Stimulated activated CD4-positive, alpha-beta T cell treated with anti-CD3 and anti-CD28 coated beads, Interleukin-1b, Interleukin-23, amount 100 ng/mL, for 24 hours (primary cell): Measurements from ENCODE around the gene TAF3.
"Not testable (repeated sequence)": the region's sequence is repeated elsewhere in the genome, so short reads cannot be mapped to it uniquely, and the experiment has no call there.

Experiments used
- DNase-seq, 4 experiments: peaks; one replicate each; pipeline ENCODE4 v3.0.0-alpha.2; 2020; ENCODE audit warnings: low read depth in 4 of 4, low spot score in 1 of 4

TAF3 gene

DNA sequence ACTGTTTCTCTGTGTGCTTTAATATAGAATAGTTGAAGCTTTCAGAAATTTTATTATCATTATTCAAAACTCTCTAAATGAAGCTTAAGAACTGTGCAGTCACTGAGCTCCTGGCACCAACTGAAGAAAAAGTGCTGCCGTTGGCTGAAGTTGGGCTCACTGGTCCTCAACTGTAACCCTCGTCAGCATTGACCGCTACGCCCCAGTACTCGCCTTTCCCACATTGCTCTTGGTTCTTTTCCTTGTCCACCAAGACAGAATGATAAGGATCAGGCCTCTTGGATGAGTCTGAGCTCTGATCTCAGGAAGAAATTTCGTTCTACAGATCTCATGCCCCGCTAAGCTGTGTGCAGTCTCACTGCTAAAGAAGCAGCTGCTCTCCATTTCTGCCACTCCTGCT lies 7.9 kb upstream of the TAF3 start:
- DNase-seq: no peak

- no peak for DNase-seq
Measured at GRCh38 chr10:7811000-7811399, 7.3 kb upstream of the TAF3 start.

GRCh38 chr10:7811743-7812142 lies 6.6 kb upstream of the TAF3 start:
- DNase-seq: not testable (repeated sequence)

GRCh38 chr10:7813481-7813880 lies 4.8 kb upstream of the TAF3 start:
- DNase-seq: no peak

DNA sequence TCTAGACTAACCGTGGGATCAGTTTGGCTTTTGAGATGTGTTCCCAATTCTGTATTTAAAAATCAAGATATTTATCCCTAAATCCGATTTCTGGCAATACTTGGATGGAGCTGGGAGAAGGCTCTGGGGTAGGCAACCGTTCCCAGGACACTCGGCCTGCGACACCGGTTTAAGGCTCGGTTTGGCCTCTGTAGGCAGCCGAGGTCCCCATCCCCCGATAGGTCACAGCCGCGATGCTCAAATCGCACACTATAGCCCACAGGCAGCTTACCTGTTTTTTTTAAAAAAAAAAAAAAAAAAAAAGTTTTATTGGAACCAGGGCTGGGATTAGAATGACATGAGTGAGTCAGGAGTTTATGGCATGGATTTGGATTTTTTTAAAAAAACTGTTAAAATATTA lies 729 bp upstream of the TAF3 start:
- DNase-seq: no peak

GRCh38 chr10:7817984-7818294 lies 366 bp upstream of the TAF3 start:
- DNase-seq: no peak

GRCh38 chr10:7819121-7819460 lies 786 bp downstream of the TAF3 start:
- DNase-seq: peak in 2 of 4 experiments; percentile 9 to 11

- DNase-seq: no peak
Measured at GRCh38 chr10:7824251-7824650, 5.9 kb downstream of the TAF3 start.

- no peak for DNase-seq
Measured at GRCh38 chr10:7826971-7827370, 8.7 kb downstream of the TAF3 start.

- no peak for DNase-seq
Measured at GRCh38 chr10:7829289-7829834, 11.1 kb downstream of the TAF3 start.

DNA sequence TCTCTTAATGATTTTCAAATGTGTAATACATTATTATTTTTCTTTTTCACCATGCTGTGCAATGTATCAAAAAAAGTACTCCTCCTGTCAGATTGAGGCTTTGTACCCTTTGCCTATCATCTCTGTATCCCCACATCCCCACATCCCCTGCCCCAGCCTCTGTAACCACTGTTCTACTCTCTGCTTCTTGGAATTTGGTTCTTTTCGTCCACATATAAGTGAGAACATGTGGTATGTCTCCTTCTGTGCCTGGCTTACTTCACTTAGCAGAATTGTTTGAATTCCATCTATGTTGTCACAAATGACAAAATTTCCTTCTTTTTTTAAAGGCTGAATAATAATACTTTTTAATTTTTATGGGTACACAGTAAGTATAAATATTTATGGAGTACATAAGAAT lies 13.8 kb downstream of the TAF3 start:
- no peak for DNase-seq

GRCh38 chr10:7833210-7833609 lies 14.9 kb downstream of the TAF3 start:
- DNase-seq: no peak

GRCh38 chr10:7834262-7834661 lies 16.0 kb downstream of the TAF3 start:
- DNase-seq: no peak

DNA sequence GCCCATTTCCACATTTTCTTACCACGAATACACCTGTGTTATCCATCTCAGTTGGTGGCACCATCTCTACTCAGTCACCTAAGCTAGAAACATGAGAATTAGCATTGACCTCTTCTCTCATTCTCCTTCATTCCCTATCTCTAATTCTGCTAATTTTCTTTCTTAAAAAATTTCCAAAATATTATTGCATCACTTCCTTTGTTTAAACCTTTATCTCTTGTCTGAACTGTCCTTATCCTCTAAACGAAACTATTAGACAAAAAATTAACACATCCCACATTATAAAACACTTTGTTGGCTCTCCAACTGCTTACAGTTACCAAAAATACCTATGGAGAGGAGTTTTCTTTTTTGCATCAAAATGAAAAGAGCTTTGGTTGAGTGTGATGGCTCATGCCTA lies 18.3 kb downstream of the TAF3 start:
- DNase-seq: no peak

DNA sequence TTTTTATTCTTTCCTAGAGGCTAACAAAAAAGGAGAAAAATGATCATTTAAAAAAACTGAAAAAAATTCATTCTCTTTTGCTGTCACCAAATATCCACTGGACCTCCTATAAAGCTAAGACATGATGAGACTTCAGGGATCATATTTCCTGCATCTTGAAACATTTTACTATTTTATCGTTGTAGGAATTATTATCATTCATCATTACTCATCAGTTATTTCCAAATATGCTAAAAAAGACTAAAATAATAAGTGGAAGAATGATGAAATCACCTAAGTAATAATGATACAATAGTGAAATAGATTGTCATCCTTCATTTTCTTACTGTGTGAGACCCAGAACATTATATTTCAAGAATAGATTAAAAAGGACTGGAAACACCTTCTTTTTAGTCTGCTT lies 28.3 kb downstream of the TAF3 start:
- DNase-seq: no peak

GRCh38 chr10:7853226-7853842 lies 35.0 kb downstream of the TAF3 start:
- no peak for DNase-seq

GRCh38 chr10:7853890-7854289 lies 35.6 kb downstream of the TAF3 start:
- no peak for DNase-seq

GRCh38 chr10:7855205-7855604 lies 36.9 kb downstream of the TAF3 start:
- DNase-seq: no peak

DNA sequence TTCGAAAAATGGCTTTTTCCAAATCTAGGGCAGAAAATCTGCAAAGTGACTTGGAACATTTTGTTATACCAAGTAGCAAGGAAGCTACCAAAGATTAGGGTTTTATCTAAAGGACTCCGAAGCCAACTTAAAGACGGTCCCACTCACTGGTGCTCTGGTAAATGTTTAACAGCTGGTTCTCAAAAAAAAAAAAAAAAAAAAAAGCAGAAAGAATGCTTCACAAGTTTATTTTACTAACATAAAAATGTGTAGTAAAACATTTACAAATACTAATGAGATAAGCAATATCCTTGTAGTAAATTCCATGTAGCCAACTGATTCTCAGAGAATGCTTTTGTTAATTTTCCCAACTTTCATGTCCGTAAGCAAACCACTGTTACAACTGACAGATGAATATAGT lies 38.4 kb downstream of the TAF3 start:
- DNase-seq: no peak

DNA sequence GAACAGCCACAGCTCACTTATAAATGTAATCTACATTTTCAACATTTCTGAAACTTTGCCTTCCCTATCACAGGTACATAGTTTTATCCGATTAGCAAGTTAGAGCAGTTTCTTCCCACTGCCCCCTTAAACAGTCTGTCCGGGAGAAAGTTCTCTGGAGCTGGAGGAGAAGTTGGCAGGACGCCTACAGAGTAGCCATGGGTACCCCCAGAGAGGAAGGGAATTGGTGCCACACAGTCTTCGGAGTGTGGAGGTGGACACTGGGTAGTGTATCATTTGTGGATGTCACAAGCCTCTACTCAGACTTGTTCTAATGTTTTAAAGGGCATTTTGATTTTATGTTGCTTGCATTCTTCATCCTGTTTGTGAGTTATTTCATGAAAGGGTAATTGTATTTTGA lies 39.0 kb downstream of the TAF3 start:
- DNase-seq: no peak

- no peak for DNase-seq
Measured at GRCh38 chr10:7861509-7862120, 43.3 kb downstream of the TAF3 start.

- DNase-seq: no peak
Measured at GRCh38 chr10:7862121-7862514, 43.8 kb downstream of the TAF3 start.

- no peak for DNase-seq
Measured at GRCh38 chr10:7866176-7866575, 47.9 kb downstream of the TAF3 start.
